ENCODE results near the gene KCNC4. TPM values are rescaled to one million over a fixed set of nuclear protein-coding genes. Genes with fewer than 3 reads are reported as not detected.

The KCNC4 gene
- total RNA-seq, 1 experiment from 2014 or later: 8.9 TPM

DNA sequence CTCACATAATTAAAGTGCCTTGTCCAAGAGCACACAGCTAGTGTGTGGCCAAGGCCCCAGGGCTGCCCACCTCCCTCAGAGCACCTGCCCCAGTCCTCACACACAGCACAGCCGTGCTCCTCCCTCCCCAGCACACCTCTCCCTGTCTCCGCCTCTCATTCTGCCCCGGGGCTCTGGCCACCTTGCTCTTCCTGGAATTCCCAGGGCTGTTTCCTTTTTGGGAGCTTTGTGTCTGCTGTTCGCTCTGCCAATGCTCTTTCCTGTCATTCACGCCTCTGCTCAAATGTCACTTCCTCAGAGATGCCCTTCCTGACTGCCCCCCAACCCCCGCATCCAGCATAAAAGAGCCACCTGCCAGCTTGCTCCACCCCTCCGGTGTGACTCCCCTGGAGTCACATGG is 46.5 kb upstream of the KCNC4 start:
- DNase-seq: no peak
- TF ChIP-seq, protein P1, sequence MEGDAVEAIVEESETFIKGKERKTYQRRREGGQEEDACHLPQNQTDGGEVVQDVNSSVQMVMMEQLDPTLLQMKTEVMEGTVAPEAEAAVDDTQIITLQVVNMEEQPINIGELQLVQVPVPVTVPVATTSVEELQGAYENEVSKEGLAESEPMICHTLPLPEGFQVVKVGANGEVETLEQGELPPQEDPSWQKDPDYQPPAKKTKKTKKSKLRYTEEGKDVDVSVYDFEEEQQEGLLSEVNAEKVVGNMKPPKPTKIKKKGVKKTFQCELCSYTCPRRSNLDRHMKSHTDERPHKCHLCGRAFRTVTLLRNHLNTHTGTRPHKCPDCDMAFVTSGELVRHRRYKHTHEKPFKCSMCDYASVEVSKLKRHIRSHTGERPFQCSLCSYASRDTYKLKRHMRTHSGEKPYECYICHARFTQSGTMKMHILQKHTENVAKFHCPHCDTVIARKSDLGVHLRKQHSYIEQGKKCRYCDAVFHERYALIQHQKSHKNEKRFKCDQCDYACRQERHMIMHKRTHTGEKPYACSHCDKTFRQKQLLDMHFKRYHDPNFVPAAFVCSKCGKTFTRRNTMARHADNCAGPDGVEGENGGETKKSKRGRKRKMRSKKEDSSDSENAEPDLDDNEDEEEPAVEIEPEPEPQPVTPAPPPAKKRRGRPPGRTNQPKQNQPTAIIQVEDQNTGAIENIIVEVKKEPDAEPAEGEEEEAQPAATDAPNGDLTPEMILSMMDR (conservative IDR thresholded peaks at IDR 0.05): no peak
- Histone ChIP-seq H3K27ac (ENCODE audit: insufficient read length, low read depth, low read length) (no peak overlapping the region), H2BK120ac (ENCODE audit: low read depth, low read length, poor library complexity, severe bottlenecking) (no peak overlapping the region), H4K5ac (ENCODE audit: insufficient read length, low read depth, low read length) (no peak overlapping the region), H3K4ac (ENCODE audit: low read depth, low read length) (no peak overlapping the region), H3K23me2 (ENCODE audit: insufficient read length, low read depth, low read length, poor library complexity, severe bottlenecking) (no peaks in the 10 kb centered on the region), H4K20me1 (ENCODE audit: control insufficient read depth, insufficient read depth, insufficient read length) (no peaks in the 10 kb centered on the region), H2BK5ac (ENCODE audit: insufficient read length, low read length) (no peak overlapping the region), H3K27me3 (ENCODE audit: insufficient read depth, low read length) (no peaks in the 10 kb centered on the region), H3T11ph (ENCODE audit: low read length) (no peak overlapping the region), H3K14ac (ENCODE audit: insufficient read depth, low read length) (0 out of 2 replicates have a peak overlapping the region, but pooled peaks have one; percentile 13), H3K56ac (ENCODE audit: insufficient read length, low read depth, low read length) (no peak overlapping the region), H3K79me2 (ENCODE audit: insufficient read depth, low read length) (no peaks in the 10 kb centered on the region), H4K8ac (replicated peaks; ENCODE audit: insufficient read length, low read depth, low read length) (no peak overlapping the region), H3K9ac (ENCODE audit: extremely low read depth, insufficient read length, low read length) (no peak overlapping the region), H2BK12ac (ENCODE audit: insufficient read length, low read depth, low read length) (no peak overlapping the region), H3K4me2 (ENCODE audit: insufficient read depth, insufficient read length, low read length) (no peak overlapping the region), H3K4me1 (ENCODE audit: insufficient read depth, low read length) (no peaks in the 10 kb centered on the region), H3K18ac (ENCODE audit: insufficient read length, low read depth, low read length) (no peak overlapping the region), H2BK20ac (ENCODE audit: low read depth, low read length, poor library complexity, severe bottlenecking) (no peak overlapping the region), H4K91ac (ENCODE audit: insufficient read length, low read depth, low read length) (no peak overlapping the region), H3K23ac (ENCODE audit: insufficient read length, low read depth, low read length) (no peak overlapping the region), H3K79me1 (ENCODE audit: insufficient read depth, low read depth, low read length, poor library complexity, severe bottlenecking) (no peaks in the 10 kb centered on the region), H3K9me3 (ENCODE audit: control insufficient read depth, low read depth, low read length) (no peaks in the 10 kb centered on the region), H2AK5ac (ENCODE audit: insufficient read length, low read length) (no peak overlapping the region), H2BK15ac (ENCODE audit: low read depth, low read length) (no peak overlapping the region), H2AFZ (ENCODE audit: low read length) (no peak overlapping the region)
- no CpG with 5 or more reads among the region's 7 CpGs for WGBS (ENCODE audit: extremely low coverage, insufficient read length, low lambda C conversion rate)
- peaks cover 18% of the 10 kb centered on the region for H3K27me3 Mint-ChIP-seq (ENCODE audit: low read depth)
- no peaks in the 10 kb centered on the region for H3K36me3 Mint-ChIP-seq (ENCODE audit: insufficient read depth in 1 of 3, low read depth in 3 of 3)
- H3K4me3 Mint-ChIP-seq: no peak overlapping the region
- no peak overlapping the region for H3K27ac Mint-ChIP-seq
- no peaks in the 10 kb centered on the region for H3K9me3 Mint-ChIP-seq
- peaks cover 5 to 9% of the 10 kb centered on the region in 2 experiments; a peak in 3 of 4 replicates for H3K4me1 Mint-ChIP-seq

Data from H9 (cell line).